GM23248 (cell line): ENCODE data around the gene PSMB4.

Experiments used
- EZH2 ChIP-seq: fragments of 200-600 bp; sonication (generic); IDR thresholded peaks from 2 replicates; pipeline ENCODE4 v1.6.1; 2018; ENCODE audit warnings: antibody characterized with exemption, mild to moderate bottlenecking; ENCODE audit not compliant: insufficient read depth, poor library complexity, severe bottlenecking
- EZH2phosphoT487 ChIP-seq: fragments of 200-600 bp; sonication (generic); IDR thresholded peaks from 2 replicates; pipeline ENCODE4 v1.6.1; 2018; ENCODE audit warnings: antibody characterized with exemption, moderate library complexity, mild to moderate bottlenecking, low read depth; ENCODE audit not compliant: insufficient read depth

DNA sequence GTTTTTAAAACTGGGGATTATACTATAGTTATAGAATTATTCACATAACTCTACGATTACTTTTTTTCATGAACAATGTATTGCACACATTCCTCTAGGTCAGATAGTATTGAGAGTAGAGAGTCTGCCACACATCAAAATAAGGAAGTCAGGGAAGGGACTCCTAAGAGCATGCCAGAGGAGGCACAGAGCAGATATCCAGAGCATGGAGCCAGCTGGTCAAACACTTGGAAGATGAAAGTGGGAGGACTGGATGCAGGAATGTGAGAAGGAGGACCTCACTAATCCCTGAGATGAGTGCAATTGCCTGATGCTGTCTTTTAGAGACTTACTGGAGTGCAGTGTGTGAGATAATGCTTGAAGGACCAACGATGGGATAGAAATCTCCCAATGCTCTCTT lies 42.7 kb upstream of the PSMB4 start:
- TF ChIP-seq EZH2, result no peak
- no peak for TF ChIP-seq EZH2phosphoT487
